RPMI8226 (cell line): Measurements from ENCODE around the gene G6PC1.

Experiments
- DNase-seq: peaks from one replicate; pipeline ENCODE4 v3.0.0-alpha.2; 2015

Gene G6PC1

GRCh38 chr17:42950044-42950783 is 49.6 kb downstream of the G6PC1 start:
- no peak for DNase-seq
